ENCODE results near the gene KIFC1.
"Not testable (repeated sequence)": the region's sequence is repeated elsewhere in the genome, so short reads cannot be mapped to it uniquely, and the experiment has no call there.

KIFC1 gene, protein sequence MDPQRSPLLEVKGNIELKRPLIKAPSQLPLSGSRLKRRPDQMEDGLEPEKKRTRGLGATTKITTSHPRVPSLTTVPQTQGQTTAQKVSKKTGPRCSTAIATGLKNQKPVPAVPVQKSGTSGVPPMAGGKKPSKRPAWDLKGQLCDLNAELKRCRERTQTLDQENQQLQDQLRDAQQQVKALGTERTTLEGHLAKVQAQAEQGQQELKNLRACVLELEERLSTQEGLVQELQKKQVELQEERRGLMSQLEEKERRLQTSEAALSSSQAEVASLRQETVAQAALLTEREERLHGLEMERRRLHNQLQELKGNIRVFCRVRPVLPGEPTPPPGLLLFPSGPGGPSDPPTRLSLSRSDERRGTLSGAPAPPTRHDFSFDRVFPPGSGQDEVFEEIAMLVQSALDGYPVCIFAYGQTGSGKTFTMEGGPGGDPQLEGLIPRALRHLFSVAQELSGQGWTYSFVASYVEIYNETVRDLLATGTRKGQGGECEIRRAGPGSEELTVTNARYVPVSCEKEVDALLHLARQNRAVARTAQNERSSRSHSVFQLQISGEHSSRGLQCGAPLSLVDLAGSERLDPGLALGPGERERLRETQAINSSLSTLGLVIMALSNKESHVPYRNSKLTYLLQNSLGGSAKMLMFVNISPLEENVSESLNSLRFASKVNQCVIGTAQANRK

DNA sequence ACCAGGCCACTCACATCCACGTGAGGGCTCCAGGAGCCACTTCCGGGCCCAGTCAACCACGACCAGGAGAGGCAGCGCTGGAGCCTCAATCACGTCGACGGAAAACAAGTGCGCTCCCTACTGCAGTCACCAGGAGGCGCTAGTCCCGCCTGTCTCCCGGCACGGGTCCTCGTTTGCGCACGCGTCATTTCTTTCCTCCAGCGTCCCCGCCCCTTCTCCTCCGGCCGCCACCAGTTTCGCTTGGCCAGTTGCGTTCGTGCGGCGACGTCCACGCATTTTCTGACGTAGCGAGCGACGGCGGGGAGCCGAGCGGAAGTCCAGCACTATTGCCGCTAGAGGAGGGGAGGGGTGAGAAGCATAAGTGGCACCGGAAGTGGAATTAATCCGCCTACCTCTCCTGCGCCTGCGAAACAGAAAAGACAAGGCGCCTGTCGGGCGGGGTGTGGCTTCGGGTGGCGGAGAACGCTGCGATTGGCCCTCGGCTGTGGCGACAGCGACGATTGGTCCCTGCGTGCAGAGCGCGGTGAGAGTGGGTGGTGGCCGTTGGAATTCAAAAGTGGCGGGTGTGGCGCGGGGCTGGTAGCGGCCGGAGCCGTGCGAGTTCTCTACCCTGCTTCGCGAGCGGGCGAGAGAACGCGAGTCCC, at the start of gene KIFC1:
KIFC1 (plus strand) TSS at position 546 of the 644 bp plus-strand sequence. CDS start 163 bp downstream, outside the sequence.
- DNase-seq (ENCODE audit: low spot score) = peak; percentile 99

DNA sequence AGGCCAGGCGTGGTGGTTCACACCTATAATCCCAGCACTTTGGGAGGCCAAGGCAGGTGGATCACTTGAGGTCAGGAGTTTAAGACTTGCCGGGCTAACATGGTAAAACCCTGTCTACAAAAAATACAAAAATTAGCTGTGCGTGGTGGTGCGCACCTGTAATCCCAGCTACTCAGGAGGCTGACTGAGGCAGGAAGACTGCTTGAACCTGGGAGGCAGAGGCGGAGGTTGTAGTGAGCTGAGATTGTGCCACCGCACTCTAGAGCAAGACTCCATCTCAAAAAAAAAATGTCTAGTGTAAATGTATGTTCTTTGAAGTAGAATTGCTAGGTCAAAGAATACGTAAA, 48.0 kb upstream of the KIFC1 start:
- DNase-seq (ENCODE audit: low spot score) = not testable (repeated sequence)

DNA sequence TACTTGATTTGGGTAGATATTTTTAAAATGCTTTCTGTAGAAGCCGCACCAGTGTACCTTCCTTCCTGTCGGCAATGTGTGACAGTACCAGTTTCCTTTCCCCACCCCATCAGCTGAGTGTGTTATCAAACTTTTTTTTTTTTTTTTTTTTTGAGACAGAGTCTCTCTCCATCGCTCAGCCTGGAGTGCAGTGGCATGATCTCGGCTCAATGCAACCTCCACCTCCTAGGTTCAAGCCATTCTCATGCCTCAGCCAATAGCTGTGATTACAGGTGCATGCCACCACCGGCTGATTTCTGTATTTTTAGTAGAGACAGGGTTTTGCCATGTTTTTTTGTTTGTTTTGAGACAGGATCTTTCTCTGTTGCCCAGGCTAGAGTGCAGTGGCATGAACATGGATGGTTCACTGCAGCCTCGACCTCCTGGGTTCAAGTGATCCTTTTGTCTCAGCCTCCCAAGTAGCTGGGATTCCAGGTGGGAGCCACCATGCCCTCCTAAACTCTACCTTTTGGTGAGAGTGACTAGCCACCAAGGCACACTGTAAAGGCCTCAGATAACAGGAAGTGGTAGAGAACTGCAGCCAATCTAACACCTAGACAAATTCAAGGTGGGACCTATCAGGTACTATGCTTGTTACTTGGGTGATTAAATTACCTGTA, 47.5 kb upstream of the KIFC1 start:
- no peak for DNase-seq (ENCODE audit: low spot score)

DNA sequence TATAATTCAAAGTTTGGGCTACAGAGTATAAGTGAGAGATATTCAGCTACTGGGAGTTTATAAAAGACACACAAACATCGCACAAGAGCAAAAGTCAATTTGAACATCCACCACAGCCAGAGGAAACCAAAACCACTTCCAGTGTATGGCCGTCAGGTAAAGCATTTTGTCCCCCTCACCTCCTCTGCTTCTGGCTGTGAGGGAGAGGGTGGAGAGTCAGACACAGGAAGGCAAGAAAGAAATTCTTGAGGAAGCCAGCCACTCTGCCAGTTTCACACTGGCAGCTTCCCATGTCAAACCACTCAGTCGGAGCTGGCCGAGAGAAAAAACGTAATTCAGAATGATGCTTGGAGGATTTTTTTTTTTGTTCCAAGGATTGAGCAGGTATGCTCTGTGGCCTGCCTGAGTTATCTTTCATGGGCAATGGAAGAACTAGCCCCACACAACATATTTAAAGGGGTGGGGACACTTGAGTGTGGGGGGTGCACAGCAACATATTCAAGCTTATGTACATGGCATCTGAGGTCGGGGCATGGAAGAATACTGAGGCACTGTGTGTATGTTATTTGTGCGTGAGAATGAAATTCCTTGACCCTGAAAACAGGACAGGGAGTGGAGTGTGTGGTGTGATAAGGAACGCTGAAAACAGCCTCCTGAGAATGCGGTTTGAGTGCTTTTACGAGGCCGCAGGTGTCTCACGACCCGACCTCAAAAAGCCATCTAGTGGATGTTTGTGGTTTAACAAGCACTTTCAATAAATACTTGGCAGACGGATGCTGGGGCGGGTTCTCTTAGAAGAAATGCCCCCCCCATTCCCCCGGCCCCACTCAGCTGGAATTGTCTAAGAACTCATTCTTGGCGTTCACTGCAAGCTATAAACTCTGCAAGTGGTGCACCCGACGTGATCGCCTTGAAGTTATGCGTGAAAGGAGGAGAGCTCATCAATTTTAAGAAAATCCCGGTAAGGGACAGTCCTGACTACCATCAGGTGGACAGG, 46.6 kb upstream of the KIFC1 start:
- DNase-seq (ENCODE audit: low spot score) = peak; percentile 72

DNA sequence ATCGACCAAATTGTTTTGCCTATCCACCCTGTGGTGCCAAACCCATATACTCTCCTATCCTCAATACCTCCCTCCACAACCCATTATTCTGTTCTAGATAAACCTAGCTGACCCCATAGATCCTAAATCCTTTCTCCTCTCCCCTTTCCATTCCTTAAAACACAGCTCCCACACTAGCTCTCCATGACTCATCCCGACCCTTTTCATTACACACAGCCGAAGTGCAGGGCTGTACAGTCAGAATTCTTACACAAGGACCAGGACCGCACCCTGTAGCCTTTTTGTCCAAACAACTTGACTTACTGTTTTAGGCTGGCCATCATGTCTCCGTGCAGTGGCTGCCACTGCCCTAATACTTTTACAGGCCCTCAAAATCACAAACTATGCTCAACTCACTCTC, 44.7 kb upstream of the KIFC1 start:
- not testable (repeated sequence) for DNase-seq (ENCODE audit: low spot score)

DNA sequence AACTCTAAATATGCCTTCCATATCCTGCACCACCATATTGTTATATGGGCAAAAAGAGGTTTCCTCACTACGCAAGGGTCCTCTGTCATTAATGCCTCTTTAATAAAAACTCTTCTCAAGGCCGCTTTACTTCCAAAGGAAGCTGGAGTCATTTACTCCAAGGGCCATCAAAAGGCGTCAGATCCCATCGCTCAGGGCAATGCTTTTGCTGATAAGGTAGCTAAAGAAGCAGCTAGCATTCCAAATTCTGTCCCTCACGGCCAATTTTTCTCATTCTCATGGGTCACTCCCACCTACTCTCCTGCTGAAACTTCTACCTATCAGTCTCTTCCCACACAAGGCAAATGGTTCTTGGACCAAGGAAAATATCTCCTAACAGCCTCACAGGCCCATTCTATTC, 43.8 kb upstream of the KIFC1 start:
- DNase-seq (ENCODE audit: low spot score) = no peak

DNA sequence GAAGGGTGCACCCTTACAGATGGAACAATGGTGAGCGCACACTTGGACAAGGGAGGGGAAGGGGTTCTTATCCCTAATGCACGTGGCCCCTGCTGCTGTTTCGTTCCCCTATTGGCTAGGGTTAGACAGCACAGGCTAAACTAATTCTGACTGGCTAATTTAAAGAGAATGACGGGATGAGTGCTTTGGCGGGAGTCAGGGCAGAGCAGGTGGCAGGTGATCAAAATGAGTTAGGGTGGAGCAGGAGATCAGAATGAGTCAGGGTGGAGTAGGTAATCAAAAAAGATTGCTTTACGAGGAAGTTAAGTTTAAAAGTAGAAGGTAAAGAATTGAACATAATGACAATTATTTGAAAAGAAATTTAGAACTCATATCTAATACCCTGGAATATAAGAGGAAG, 35.8 kb upstream of the KIFC1 start:
- not testable (repeated sequence) for DNase-seq (ENCODE audit: low spot score)

DNA sequence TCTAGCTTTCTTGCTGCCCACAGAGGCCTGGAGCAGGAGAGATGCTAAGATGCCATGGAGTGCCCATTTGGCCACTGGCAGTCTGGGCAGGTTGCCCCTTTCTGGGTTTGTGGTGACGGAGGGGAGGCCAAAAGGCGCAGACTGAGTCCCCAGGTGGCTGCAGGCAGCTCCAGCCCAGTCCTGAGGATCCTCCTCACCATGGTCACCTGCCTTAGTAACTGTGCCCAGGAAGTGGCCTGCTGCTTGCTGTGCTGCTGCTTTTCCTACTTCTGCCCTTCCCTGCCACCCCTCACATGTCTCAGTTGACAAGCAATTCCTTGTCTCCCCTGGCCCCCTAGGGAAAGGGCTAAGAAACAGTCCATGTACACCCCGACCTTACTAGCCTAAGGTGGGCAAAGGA, 35.3 kb upstream of the KIFC1 start:
- DNase-seq (ENCODE audit: low spot score) = no peak

DNA sequence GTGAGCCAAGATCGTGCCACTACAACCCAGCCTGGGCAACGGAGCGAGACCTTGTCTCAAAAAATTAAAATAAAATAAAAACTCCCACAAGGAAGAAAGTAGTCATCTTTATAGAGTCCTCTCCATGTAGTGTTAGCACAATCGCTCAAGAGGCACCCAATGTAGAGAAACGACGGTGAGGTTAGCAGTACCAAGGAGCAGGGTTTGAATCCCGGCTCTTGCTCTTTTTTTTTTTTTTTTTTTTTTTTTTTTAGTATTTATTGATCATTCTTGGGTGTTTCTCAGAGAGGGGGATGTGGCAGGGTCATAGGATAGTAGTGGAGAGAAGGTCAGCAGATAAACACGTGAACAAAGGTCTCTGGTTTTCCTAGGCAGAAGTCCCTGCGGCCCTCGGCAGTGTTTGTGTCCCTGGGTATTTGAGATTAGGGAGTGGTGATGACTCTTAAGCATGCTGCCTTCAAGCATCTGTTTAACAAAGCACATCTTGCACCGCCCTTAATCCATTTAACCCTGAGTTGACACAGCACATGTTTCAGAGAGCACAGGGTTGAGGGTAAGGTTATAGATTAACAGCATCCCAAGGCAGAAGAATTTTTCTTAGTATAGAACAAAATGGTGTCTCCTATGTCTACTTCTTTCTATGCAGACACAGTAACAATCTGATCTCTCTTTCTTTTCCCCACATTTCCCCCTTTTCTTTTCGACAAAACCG, 34.3 kb upstream of the KIFC1 start:
- DNase-seq (ENCODE audit: low spot score) = not testable (repeated sequence)

DNA sequence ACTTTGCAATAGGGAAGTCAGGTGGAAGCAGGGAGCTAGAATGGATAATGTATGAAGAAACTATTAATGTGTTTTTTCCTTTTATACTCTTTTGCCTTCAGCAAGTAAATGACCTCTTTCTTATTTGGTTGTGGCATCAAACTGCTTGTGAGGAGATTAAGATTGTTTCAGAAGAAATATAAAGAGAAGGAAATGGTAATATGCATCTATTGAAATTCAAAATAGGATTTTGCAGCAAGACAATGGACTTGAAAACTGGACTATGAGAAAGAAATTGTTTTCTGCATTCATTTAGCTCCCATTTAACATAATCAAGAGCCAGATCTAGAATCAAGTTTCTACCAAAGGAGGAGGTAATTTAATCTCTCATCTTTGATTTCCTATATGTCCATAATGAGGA, 32.3 kb upstream of the KIFC1 start:
- DNase-seq (ENCODE audit: low spot score) = no peak

DNA sequence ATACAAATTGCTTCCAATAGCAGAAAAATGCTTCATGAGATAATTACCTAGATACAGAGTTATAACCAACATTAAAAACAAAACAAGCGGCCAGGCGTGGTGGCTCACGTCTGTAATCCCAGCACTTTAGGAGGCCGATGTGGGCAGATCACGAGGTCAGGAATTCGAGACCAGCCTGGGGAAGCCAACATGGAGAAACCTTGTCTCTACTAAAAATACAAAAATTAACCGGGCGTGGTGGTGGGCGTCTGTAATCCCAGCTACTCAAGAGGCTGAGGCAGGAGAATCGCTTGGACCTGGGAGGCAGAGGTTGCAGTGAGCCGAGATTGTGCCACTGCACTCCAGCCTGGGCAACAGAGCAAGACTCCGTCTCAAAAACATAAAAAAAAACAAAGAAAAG, 28.1 kb upstream of the KIFC1 start:
- DNase-seq (ENCODE audit: low spot score) = not testable (repeated sequence)

DNA sequence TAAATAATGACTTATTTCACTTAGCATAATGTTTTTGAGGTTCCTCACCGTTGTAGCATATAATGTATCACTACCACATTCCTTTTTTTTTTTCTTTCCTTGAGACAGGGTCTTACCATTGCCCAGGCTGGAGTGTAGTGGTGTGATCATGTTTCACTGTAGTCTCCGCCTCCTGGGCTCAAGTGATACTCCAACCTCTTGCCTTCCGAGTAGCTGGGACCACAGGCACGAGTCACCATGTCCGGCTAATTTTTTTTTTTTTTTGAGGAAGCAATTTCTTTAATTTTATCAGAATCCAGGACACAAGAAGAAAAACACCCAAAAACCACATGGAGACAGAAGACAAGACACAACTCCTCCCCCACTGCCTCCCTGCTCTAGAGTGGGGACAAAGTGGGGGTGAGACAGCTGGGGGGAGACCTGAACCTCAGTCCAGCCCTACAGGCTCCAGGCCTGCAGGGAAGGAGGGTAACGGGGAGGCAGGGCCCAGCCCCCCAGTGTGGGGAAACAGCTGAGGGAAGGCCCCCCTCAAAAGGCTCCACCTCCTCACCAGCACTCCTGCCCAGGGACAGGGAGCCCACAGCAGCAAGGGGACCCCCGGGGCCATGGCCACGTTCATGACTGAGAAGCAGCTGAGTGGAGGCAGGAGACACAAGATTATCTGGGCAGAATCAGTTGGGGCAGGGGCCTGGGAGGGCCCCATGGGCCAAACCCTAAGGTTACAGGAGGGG, 27.0 kb upstream of the KIFC1 start:
- DNase-seq (ENCODE audit: low spot score) = not testable (repeated sequence)

DNA sequence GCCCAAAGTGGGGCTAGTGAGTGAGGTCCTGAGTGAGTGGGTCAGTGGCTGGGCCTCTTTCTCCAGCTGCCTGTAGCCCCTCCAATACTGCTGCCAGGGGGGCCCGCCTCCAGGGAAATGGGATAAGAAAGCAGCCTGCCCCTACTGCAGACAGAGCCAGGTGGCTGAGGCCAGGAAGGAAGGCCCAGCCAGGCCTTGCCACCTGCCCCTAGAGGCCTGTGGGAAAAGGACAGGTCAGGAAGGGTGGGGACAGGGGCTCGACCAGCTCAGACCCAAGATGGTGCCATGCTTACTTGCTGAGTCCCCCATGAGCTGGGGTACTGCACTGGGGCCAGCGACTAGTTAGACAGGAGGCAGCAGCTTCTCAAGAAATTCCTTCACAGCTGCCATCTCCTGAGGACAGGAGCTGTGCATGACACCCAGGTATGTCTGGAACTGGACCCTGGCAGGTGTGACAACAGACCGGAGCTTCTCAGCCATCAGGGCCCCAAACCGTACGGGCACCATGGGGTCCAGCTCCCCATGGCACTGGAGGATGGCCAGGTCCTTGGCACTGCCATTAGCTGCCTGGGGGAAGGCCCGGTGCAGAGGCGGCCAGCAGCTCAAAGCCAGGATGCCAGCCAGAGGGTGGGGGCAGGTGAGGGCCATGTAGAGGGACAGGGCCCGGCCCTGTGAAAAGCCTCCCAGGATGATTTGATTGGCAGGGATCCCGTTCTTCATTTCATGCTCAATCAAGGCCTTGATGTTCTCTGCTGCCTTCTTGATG, 26.2 kb upstream of the KIFC1 start:
- not testable (repeated sequence) for DNase-seq (ENCODE audit: low spot score)

DNA sequence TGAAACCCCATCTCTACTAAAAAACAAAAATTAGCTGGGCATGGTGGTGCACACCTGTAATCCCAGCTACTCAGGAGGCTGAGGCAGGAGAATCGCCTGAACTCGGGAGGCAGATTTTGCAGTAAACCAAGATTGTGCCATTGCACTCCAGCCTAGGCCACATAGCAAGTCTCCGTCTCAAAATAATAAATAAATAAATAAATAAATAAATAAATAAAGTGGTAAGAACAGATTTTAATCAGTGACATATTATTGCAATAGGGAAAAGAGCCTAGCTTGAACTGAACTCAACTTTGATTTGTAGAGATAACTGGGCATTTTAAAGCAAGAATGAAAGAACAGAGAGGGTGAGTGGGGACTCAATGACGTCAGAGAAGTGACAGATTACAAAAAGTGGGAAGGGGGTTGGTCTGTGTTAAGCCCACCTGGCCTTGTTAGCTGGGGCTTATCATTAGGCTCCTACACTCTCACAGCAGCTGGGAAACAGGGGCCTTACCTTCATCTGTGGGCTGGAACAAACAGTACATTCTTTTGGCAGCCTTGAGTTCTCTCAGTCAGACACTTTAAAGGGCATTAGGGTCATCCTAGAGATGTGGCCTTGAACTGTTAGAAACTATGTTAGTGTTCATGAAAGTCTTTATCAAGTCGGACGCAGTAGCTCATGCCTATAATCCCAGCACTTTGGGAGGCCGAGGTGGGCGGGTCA, 24.5 kb upstream of the KIFC1 start:
- DNase-seq (ENCODE audit: low spot score) = no peak

DNA sequence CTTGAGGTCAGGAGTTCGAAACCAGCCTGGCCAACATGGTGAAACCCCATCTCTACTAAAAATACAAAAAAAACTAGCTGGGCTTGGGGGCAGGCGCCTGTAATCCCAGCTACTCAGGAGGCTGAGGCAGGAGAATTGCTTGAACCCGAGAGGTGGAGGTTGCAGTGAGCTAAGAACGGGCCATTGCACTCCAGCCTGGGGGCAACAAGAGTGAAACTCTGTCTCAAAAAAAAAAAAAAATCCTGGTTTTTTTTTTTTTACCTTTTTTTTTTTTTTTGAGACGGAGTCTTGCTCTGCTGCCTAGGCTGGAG, 24.0 kb upstream of the KIFC1 start:
- not testable (repeated sequence) for DNase-seq (ENCODE audit: low spot score)

DNA sequence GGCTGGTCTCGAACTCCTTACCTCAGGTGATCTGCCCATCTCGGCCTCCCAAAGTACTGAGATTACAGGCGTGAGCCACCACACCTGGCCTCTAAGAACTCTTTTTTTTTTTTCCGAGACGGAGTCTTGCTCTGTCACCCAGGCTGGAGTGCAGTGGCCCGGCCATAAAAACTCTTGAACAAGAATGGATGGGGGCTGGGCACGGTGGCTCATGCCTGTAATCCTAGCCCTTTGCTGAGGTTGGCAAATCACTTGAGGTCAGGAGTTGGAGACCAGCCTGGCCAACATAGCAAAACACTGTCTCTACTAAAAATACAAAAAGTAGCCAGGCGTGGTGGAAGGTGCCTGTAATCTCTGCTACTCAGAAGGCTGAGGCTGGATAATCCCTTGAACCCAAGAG, 19.7 kb upstream of the KIFC1 start:
- not testable (repeated sequence) for DNase-seq (ENCODE audit: low spot score)

DNA sequence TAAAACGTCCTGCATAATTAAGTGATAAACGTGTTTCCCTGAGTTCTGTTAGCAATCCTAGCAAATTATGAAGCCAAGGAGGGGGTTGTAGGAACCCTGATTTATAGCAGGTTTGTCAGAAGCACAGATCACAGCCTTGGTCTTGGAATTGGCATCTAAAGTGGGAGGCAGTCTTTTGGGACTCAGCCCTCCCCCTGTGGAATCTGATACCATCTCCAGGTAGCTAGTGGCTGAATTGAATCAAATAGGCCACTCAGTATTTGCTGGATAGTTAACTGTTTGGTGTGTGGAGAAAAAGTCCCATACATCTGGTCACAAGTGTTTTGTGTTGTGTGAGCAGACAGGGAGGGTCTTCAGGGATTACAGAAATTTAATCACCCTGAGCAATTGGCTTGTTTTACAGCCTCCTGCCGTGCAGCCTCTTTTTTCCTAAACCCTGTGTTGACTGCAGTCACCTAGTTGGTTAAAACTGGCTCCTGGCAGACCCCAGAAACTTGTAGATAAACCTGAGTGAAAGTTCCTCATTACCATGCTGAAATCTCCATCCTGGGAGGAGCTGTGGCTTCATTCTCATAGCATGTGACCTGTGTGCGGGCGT, 19.0 kb upstream of the KIFC1 start:
- no peak for DNase-seq (ENCODE audit: low spot score)

Measured in left forelimb (tissue), 1 donor.